Measurements from ENCODE around the gene CHST8.

DNA sequence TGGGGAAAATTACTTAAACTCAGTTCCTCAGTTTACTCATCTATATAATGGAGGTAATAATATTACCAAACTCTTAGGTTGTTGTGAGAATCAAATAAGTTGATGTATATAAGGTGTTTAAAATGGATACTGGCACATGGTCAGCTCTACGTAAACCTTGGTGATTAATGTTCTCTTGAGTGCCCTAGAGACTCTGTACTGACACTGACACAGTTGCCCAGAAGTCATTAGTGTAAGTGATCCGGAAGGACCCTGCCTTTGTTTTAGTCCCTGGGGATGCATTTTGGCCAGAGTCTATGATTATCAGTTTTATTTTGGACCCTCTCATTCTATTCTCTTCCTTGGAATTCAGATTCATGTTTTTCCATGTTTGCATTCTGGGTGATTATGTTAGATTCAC lies 31.9 kb downstream of the CHST8 start:
- TF ChIP-seq CTCF (IDR thresholded peaks at IDR 0.05; ENCODE audit: low read depth, low read length, missing input control), result no peak
- TF ChIP-seq, protein P1, sequence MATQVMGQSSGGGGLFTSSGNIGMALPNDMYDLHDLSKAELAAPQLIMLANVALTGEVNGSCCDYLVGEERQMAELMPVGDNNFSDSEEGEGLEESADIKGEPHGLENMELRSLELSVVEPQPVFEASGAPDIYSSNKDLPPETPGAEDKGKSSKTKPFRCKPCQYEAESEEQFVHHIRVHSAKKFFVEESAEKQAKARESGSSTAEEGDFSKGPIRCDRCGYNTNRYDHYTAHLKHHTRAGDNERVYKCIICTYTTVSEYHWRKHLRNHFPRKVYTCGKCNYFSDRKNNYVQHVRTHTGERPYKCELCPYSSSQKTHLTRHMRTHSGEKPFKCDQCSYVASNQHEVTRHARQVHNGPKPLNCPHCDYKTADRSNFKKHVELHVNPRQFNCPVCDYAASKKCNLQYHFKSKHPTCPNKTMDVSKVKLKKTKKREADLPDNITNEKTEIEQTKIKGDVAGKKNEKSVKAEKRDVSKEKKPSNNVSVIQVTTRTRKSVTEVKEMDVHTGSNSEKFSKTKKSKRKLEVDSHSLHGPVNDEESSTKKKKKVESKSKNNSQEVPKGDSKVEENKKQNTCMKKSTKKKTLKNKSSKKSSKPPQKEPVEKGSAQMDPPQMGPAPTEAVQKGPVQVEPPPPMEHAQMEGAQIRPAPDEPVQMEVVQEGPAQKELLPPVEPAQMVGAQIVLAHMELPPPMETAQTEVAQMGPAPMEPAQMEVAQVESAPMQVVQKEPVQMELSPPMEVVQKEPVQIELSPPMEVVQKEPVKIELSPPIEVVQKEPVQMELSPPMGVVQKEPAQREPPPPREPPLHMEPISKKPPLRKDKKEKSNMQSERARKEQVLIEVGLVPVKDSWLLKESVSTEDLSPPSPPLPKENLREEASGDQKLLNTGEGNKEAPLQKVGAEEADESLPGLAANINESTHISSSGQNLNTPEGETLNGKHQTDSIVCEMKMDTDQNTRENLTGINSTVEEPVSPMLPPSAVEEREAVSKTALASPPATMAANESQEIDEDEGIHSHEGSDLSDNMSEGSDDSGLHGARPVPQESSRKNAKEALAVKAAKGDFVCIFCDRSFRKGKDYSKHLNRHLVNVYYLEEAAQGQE (IDR thresholded peaks at IDR 0.05), result no peak
- TF ChIP-seq HNF4G (IDR thresholded peaks at IDR 0.05), result no peak
- no peak for TF ChIP-seq YY1 (IDR thresholded peaks at IDR 0.05)
- TF ChIP-seq RAD21 (IDR thresholded peaks at IDR 0.05), result no peak
- TF ChIP-seq RXRA (IDR thresholded peaks at IDR 0.05), result no peak
- TF ChIP-seq MAX (IDR thresholded peaks at IDR 0.05), result no peak
- TF ChIP-seq TAF1 (conservative IDR thresholded peaks at IDR 0.05), result no peak
- no peak for TF ChIP-seq GABPA (IDR thresholded peaks at IDR 0.05 in 1 of 2, conservative IDR thresholded peaks at IDR 0.05 in 1 of 2)
- TF ChIP-seq ATF3 (IDR thresholded peaks at IDR 0.05), result no peak
- TF ChIP-seq SP1 (IDR thresholded peaks at IDR 0.05), result no peak
- no peak for TF ChIP-seq EGR1 (IDR thresholded peaks at IDR 0.05; ENCODE audit: low read depth in 2 of 2)
- TF ChIP-seq FOXA1 (IDR thresholded peaks at IDR 0.05), result no peak
- no peak for TF ChIP-seq ZBTB33 (IDR thresholded peaks at IDR 0.05)
